Left forelimb (tissue), 1 donor: ENCODE results near the gene ARHGAP33.
"Not testable (repeated sequence)": the region's sequence is repeated elsewhere in the genome, so short reads cannot be mapped to it uniquely, and the experiment has no call there.

Experiments
- DNase-seq: peaks from one replicate; pipeline ENCODE4 v3.0.0-alpha.2; 2018; ENCODE audit warnings: low spot score

The ARHGAP33 gene

DNA sequence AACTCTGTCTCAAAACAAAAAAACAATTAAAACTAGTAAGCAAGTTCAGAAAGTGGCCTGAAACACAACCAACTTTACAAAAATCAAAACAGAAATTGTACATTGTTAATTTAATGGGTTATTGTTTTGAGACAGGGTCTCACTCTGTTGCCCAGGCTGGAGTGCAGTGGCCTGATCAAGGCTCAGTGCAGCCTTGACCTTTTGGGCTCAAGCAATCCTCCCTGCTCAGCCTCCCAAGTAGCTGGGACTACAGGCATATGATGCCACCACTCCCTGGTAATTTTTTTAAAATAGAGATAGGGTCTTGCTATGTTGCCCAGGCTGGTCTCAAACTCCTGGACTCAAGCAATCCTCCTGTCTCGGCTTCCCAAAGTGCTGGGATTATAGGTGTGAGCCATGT lies 20.2 kb downstream of the ARHGAP33 start:
- not testable (repeated sequence) for DNase-seq

DNA sequence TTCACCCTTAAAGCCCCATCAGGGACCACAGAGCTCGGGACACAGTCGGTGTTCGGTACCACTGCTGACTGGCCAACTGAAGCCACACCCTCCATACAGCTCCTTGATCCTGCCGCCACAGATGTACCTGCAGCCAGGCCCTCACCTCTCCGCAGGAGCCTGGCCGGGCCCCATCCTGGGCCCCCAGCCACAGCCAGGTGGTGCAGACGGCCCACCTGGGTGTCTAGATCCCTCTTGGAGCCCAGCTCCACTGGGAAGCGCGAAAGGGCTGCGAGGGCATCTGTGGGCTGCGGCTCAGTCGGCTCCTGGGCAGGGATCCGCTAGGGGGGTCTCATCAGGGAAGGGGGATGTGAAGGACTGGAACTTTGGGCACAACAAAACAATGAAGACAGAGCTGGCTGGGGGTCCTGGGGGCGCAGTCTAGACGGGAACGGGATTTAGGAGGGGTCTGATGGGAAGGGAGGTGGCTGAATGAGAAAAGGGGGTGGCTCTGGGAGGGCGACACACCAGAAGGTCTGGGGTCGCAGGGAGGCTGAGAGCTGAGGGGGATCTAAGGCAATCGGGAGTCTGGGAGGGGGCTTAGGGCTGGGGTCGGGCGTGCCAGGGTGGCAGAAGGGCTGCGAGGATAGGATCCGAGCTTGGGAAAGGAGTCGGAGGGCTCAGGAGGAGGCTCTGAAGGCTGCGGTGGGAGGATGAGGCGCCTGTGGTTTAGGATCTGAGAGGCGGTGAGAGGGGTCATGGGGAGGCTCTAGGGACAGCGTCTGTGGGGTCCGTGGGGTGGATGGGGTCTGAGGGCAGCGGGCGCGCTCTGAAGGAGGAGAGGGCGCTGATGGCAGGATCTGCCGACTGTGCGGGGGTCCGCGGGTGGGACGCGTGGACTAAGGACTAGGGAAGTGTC lies 21.5 kb downstream of the ARHGAP33 start:
- no peak for DNase-seq

- no peak for DNase-seq
Observed at GRCh38 chr19:35797663-35798062, 22.3 kb downstream of the ARHGAP33 start.

DNA sequence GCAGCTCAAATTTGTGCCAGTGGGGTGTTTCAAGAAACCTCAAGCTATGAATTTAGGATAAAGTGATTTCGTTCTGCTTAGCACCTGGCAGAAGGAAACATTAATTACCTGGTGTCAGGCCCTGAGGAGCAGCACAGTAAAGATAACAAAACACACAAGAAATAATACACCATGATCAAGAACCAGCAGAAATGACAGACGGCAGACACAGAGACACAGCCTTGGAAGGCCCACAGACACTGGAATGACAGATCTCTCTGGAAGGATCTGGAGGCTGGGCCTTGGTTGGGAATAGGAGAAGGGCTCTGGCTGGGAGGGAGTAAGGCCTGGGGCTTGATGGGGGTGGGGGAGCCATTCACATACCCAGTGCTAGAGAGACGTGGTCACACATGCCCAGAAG lies 26.5 kb downstream of the ARHGAP33 start:
- DNase-seq = no peak

GRCh38 chr19:35805526-35806102 lies 30.2 kb downstream of the ARHGAP33 start:
- no peak for DNase-seq

DNA sequence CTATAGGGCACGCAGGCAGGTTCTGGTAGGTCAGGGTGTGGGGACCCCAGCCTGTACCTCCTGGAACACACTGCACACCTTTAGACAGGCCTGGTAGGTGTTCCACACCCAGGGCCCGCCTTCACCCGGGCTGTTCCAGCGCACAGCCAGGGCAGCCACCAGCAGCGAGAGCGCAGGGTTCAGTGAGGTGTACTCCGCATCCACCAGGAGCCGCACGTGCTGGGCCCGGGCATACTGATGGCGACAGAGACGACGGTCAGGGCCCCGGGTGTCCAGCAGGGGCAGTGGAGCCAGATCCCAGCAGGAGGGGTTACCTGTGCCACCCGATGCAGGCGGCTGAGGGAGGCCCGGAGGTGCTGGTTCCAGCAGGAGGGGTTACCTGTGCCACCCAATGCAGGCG lies 31.2 kb downstream of the ARHGAP33 start:
- DNase-seq = no peak

DNA sequence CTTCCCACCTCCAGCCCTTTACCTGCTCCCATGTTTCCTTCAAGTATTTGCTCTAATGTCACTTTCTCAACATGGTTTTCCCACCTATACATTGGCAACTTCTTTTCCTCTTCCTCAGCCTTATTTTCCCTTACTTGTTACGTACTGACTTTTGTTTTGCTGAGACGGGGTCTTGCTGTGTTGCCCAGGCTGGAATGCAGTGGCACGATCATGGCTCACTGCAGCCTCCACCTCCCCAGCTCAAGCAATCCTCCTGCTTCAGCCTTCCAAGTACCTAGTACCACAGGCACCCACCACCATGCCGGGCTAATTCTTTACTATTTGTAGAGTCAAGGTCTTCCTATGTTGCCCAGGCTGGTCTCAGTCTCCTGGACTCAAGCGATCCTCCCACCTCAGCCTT lies 32.3 kb downstream of the ARHGAP33 start:
- no peak for DNase-seq

DNA sequence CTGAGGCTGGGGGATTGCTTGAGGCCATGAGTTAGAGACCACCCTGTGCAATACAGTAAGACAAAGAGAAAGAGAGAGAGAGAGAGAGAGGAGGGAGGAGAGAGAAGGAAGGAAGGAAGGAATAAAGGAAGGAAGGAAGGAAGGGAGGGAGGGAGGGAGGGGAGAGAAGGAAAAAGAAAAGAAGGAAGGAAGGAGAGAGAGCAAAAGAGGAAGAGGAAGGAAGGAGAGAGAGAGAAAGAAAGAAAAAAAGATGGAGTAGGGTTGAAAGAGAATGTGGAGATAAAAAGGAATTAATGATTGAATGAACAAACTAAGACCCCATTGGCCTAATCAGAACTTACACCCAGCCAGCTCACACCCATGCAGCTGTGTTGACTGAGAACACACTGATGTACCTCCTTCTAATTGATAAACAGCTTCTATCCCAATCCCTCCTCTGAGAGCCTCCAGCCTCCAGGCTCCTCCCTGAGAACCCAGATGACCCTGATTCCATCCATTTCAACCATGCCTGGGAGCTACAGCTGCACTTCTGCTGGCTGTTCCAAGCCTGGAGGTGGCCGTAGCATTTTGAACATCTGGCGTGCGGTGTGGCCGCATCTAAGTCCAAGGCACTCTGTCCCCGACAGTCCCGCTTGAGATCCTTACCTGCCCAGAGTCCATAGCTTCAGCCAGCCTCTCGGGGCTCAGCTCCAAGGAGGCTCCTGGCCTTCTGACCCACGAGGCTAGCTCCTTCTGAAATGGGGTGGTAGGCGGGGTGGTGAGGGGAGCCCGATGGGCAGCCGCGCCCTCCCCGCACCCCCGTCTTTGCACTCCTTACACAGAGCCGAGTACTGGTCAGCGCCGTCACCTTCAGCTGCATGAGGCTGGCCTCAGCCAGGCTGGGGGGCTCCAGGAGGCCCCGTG lies 36.2 kb downstream of the ARHGAP33 start:
- DNase-seq = no peak

- DNase-seq = no peak
Observed at GRCh38 chr19:35812220-35813042, 37.1 kb downstream of the ARHGAP33 start, which contains the start of gene PRODH2. TSS of gene PRODH2 (minus strand) at chr19:35812845. CDS start at chr19:35812805, 40 bp downstream.

GRCh38 chr19:35813043-35813890 lies 37.9 kb downstream of the ARHGAP33 start:
- no peak for DNase-seq

- DNase-seq = no peak
Observed at GRCh38 chr19:35816262-35816661, 40.9 kb downstream of the ARHGAP33 start.

GRCh38 chr19:35816846-35817245 lies 41.5 kb downstream of the ARHGAP33 start:
- DNase-seq = no peak

DNA sequence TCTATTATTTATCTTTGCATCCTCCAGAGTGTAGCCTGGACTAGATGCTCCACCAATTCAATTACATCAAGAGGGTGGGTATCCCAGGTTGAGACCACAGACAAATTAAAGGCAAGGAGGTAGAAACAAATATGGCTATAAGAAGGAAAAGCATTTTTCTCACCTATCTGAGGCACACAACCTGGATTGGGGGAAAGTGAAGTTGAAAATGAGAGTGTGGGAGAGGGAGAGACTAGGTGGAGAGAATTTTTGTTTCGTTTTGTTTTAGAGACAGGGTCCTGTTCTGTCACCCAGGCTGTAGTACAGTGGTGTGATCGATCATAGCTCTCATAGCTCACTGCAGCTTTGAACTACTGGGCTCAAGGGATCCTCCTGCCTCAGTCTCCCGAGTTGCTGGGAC lies 43.1 kb downstream of the ARHGAP33 start:
- no peak for DNase-seq

DNA sequence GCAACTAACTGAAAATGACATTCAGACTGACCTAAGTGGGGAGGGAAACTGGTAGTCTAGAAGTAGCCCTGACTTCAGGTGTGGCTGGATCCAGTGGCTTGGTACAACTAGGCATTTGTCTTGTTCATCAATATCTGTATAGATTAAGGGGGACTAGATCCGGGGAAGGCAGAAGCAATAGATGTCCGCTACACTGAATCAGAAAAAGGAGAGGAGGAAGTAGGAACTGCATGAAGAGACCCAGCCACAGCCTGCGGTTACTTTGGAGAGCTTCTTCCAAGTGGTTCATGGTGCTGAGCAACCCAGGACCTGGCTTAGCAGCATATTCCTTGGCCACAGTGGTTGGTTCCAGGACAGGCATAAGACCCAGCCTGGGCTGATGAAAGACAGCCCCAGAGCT lies 47.2 kb downstream of the ARHGAP33 start:
- no peak for DNase-seq

DNA sequence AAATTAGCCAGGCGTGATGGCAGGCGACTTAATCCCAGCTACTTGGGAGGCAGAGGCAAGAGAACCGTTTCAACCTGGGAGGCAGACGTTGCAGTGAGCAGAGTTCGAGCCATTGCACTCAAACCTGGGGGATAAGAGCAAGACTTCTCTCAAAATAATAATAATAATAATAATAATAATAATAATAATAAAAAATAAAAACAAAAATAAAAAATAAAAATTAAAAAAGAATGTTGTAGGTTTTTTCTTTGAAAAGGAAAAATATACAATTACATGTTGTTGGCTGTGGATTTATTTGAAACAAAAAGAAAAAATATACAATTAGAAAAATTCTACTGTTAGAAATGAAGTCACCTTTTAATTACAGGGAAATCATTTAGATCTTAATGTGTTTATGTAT lies 48.8 kb downstream of the ARHGAP33 start:
- DNase-seq = no peak

DNA sequence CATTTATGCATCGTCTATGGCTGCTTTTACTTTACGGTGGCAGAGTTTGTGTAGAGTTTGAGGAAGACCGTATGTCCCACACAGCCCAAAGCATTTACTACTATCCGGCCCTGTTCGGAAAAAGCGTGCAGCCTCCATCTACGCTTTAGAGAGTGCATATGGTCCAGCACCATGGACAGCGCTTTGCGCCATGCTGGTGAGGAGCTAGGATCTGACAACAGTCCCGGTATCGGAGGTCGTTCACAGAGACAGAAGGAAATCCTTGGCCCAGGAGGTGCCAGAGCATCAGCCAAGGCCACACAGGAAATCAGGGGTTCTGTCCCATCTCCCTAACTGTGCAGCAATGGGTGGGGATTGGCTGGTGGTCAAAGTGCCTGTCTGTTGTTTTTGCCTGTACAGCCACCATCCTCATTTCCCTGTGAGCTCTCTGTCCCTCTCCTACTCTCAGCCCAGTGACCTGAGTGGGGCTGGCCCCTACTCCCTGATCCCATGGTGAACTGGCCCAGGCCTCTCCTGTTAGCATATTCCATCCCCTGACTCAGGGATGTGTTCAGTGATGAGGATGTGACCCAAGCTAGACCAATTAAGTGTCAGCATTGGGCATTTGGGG lies 53.4 kb downstream of the ARHGAP33 start:
- DNase-seq = peak; percentile 79

GRCh38 chr19:35830986-35831385 lies 55.6 kb downstream of the ARHGAP33 start:
- no peak for DNase-seq

GRCh38 chr19:35832054-35832453 lies 56.7 kb downstream of the ARHGAP33 start:
- DNase-seq = no peak

GRCh38 chr19:35833972-35834371 lies 58.6 kb downstream of the ARHGAP33 start:
- DNase-seq = no peak

DNA sequence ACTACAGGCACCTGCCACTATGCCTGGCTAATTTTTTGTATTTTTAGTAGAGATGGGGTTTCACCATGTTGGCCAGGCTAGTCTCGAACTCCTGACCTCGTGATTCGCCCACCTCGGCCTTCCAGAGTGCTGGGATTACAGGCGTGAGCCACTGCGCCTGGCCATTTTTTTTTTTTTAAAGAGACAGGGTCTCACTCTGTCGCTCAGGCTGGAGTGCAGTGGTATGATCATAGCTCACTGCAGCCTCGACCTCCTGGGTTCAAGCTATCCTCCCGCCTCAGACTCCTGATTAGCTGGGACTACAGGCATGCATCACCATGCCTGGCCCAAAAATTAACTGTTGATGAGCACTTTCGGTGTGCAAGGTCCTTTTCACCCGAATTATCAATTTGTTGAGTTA lies 60.7 kb downstream of the ARHGAP33 start:
- DNase-seq = not testable (repeated sequence)
